Activated CD4-positive, alpha-beta memory T cell treated with anti-CD3 and anti-CD28 coated beads for 36 hours (primary cell): ENCODE data around the gene NIF3L1. TPM values are rescaled to one million over a fixed set of nuclear protein-coding genes. Genes with fewer than 3 reads are reported as not detected.
A peak's percentile ranks its signal among the peaks of the same experiment; 100 is the strongest.

ENCODE experiments used
- CTCF ChIA-PET: fragments of 350-600 bp; sonication (Branson Sonifier 250); formaldehyde crosslinking; loops from one replicate; lab custom pipeline; 2021; ENCODE audit warnings: antibody characterized with exemption, inconsistent platforms; lab: Charles Lee
- POLR2A ChIA-PET: fragments of 350-600 bp; sonication (Branson Sonifier 250); formaldehyde crosslinking; loops from one replicate; lab custom pipeline; 2021; ENCODE audit warnings: antibody characterized with exemption; lab: Charles Lee
- DNase-seq: peaks from one replicate; pipeline ENCODE4 v3.0.0-alpha.2; 2020
- H3K27ac Mint-ChIP-seq: one replicate; pipeline ENCODE4 v1.8.0; 2021; ENCODE audit warnings: mixed read lengths
- H3K27me3 Mint-ChIP-seq: one replicate; pipeline ENCODE4 v1.8.0; 2021; ENCODE audit warnings: mixed read lengths
- H3K36me3 Mint-ChIP-seq: one replicate; pipeline ENCODE4 v1.8.0; 2021; ENCODE audit warnings: mixed read lengths
- H3K4me1 Mint-ChIP-seq: one replicate; pipeline ENCODE4 v1.8.0; 2021; ENCODE audit warnings: low read depth, mixed read lengths
- H3K4me3 Mint-ChIP-seq: one replicate; pipeline ENCODE4 v1.8.0; 2021; ENCODE audit warnings: mild to moderate bottlenecking, mixed read lengths
- H3K9me3 Mint-ChIP-seq: one replicate; pipeline ENCODE4 v1.8.0; 2021; ENCODE audit warnings: mixed read lengths
- intact Hi-C: fragments of 100-400 bp; cut with micrococcal nuclease; formaldehyde crosslinking; loops from one replicate; pipeline ENCODE4 v1.15.1; 2023
- total RNA-seq, 2 experiments: library from RNA; stranded (reverse); gene quantifications; one replicate each; pipeline ENCODE4 v1.2.3, GENCODE V29; 2021

NIF3L1 gene
- total RNA-seq, result 10 to 100 TPM; 30.8 to 32.7 TPM

- peaks cover 29% of the 10 kb centered on the region for H3K36me3 Mint-ChIP-seq
- DNase-seq, result peak; percentile 99
- intact Hi-C loops, result loop anchor here (1.0 to 10.0 kb wide), 12 partner anchors 25 to 476 kb away; partner anchors contain the start of genes BZW1, CLK1, HYCC2 and ORC2
- CTCF ChIA-PET, result interaction anchor here (0.9 to 2.0 kb wide), 10 partner anchors 10 to 373 kb away, joined by 4 to 14 read pairs (median 6); partner anchors contain the start of genes CASP10 and CLK1
- H3K9me3 Mint-ChIP-seq, result no peaks in the 10 kb centered on the region
- POLR2A ChIA-PET, result interaction anchor here (0.7 to 2.0 kb wide), 22 partner anchors 14 to 345 kb away, joined by 3 to 54 read pairs (median 4); partner anchors contain the start of genes CASP10, CFLAR, CLK1 and ORC2
- H3K4me3 Mint-ChIP-seq, result peak within 1 kb of the TSS; percentile 98
- peaks cover 44% of the 10 kb centered on the region for H3K4me1 Mint-ChIP-seq
- H3K27me3 Mint-ChIP-seq, result no peaks in the 10 kb centered on the region
- H3K27ac Mint-ChIP-seq, result peak within 1 kb of the TSS; percentile 100
These were observed at the start of gene NIF3L1, which contains the start of gene PPIL3 for GRCh38 chr2:200888704-200889625. Gene NIF3L1, plus strand, starts transcription at chr2:200889371. Its CDS starts 2,573 bp downstream, at chr2:200891944. Gene PPIL3, minus strand, starts transcription at chr2:200889077. Its CDS starts 1,462 bp downstream, at chr2:200887615.

- ChIA-PET CTCF (no interaction called here), POLR2A (no interaction called here)
- Mint-ChIP-seq H3K27ac (no peak overlapping the region), H3K36me3 (peaks cover 7% of the 10 kb centered on the region), H3K4me1 (no peaks in the 10 kb centered on the region), H3K27me3 (no peaks in the 10 kb centered on the region), H3K9me3 (peaks cover 17% of the 10 kb centered on the region), H3K4me3 (no peak overlapping the region)
- intact Hi-C loops, result no loop called here
- DNase-seq, result no peak
These were observed 49.7 kb upstream of the NIF3L1 start for GRCh38 chr2:200839513-200839912.

GRCh38 chr2:200843993-200844948, 44.9 kb upstream of the NIF3L1 start:
- H3K27ac Mint-ChIP-seq, result no peak overlapping the region
- H3K27me3 Mint-ChIP-seq, result no peaks in the 10 kb centered on the region
- no peaks in the 10 kb centered on the region for H3K9me3 Mint-ChIP-seq

GRCh38 chr2:200845194-200845593, 44.0 kb upstream of the NIF3L1 start:
- Mint-ChIP-seq H3K27me3 (no peaks in the 10 kb centered on the region), H3K9me3 (no peaks in the 10 kb centered on the region), H3K4me3 (no peak overlapping the region), H3K4me1 (no peaks in the 10 kb centered on the region), H3K27ac (no peak overlapping the region), H3K36me3 (no peaks in the 10 kb centered on the region)
- POLR2A ChIA-PET, result interaction anchor here (2.1 kb wide), 1 partner anchor 26 kb away, joined by 4 read pairs; no protein-coding TSS in a partner anchor
- CTCF ChIA-PET, result interaction anchor here (1.1 kb wide), 1 partner anchor 17 kb away, joined by 3 read pairs; no protein-coding TSS in a partner anchor
- intact Hi-C loops, result no loop called here
- no peak for DNase-seq

More at GRCh38 chr2:200843993-200844948, 44.9 kb upstream of the NIF3L1 start:
- H3K4me3 Mint-ChIP-seq, result no peak overlapping the region
- POLR2A ChIA-PET, result interaction anchor here (2.1 kb wide), 1 partner anchor 25 kb away, joined by 4 read pairs; no protein-coding TSS in a partner anchor
- CTCF ChIA-PET, result interaction anchor here (1.1 kb wide), 1 partner anchor 16 kb away, joined by 3 read pairs; no protein-coding TSS in a partner anchor
- intact Hi-C loops, result no loop called here
- H3K4me1 Mint-ChIP-seq, result no peaks in the 10 kb centered on the region
- no peaks in the 10 kb centered on the region for H3K36me3 Mint-ChIP-seq
- no peak for DNase-seq

- intact Hi-C loops, result no loop called here
- Mint-ChIP-seq H3K27ac (no peak overlapping the region), H3K4me1 (no peaks in the 10 kb centered on the region), H3K36me3 (peaks cover 5% of the 10 kb centered on the region), H3K9me3 (no peaks in the 10 kb centered on the region), H3K27me3 (no peaks in the 10 kb centered on the region), H3K4me3 (no peak overlapping the region)
- ChIA-PET CTCF (interaction anchor here (0.5 to 1.1 kb wide), 3 partner anchors 16 to 62 kb away, joined by 3 read pairs; no protein-coding TSS in a partner anchor), POLR2A (no interaction called here)
- no peak for DNase-seq
These were observed 43.4 kb upstream of the NIF3L1 start for GRCh38 chr2:200845669-200846325.

- CTCF ChIA-PET, result no interaction called here
These were observed 41.9 kb upstream of the NIF3L1 start for GRCh38 chr2:200847269-200847668.

GRCh38 chr2:200847939-200848338, 41.2 kb upstream of the NIF3L1 start:
- H3K36me3 Mint-ChIP-seq, result peaks cover 26% of the 10 kb centered on the region
- H3K4me1 Mint-ChIP-seq, result no peaks in the 10 kb centered on the region
- intact Hi-C loops, result no loop called here
- H3K27ac Mint-ChIP-seq, result no peak overlapping the region
- ChIA-PET POLR2A (interaction anchor here (2.4 kb wide), 1 partner anchor 20 kb away, joined by 20 read pairs; no protein-coding TSS in a partner anchor), CTCF (interaction anchor here (0.9 to 1.0 kb wide), 2 partner anchors 54 to 135 kb away, joined by 3 read pairs; no protein-coding TSS in a partner anchor)
- no peaks in the 10 kb centered on the region for H3K27me3 Mint-ChIP-seq
- H3K4me3 Mint-ChIP-seq, result no peak overlapping the region
- H3K9me3 Mint-ChIP-seq, result no peaks in the 10 kb centered on the region
- DNase-seq, result no peak

More at GRCh38 chr2:200847269-200847668, 41.9 kb upstream of the NIF3L1 start:
- H3K27ac Mint-ChIP-seq, result no peak overlapping the region
- H3K4me1 Mint-ChIP-seq, result no peaks in the 10 kb centered on the region
- DNase-seq, result no peak
- H3K4me3 Mint-ChIP-seq, result no peak overlapping the region
- H3K36me3 Mint-ChIP-seq, result peaks cover 19% of the 10 kb centered on the region
- no peaks in the 10 kb centered on the region for H3K9me3 Mint-ChIP-seq
- POLR2A ChIA-PET, result no interaction called here
- intact Hi-C loops, result no loop called here
- H3K27me3 Mint-ChIP-seq, result no peaks in the 10 kb centered on the region

GRCh38 chr2:200850512-200851256, 38.5 kb upstream of the NIF3L1 start:
- intact Hi-C loops, result no loop called here
- ChIA-PET POLR2A (interaction anchor here (0.6 to 1.8 kb wide), 3 partner anchors 8 to 137 kb away, joined by 4 to 9 read pairs (median 6); no protein-coding TSS in a partner anchor), CTCF (no interaction called here)
- no peaks in the 10 kb centered on the region for H3K27me3 Mint-ChIP-seq
- peaks cover 44% of the 10 kb centered on the region for H3K36me3 Mint-ChIP-seq
- no peak overlapping the region for H3K4me3 Mint-ChIP-seq
- DNase-seq, result no peak
- H3K27ac Mint-ChIP-seq, result no peak overlapping the region
- H3K9me3 Mint-ChIP-seq, result no peaks in the 10 kb centered on the region
- no peaks in the 10 kb centered on the region for H3K4me1 Mint-ChIP-seq

GRCh38 chr2:200851398-200852248, 37.5 kb upstream of the NIF3L1 start:
- no peak for DNase-seq
- intact Hi-C loops, result no loop called here
- ChIA-PET CTCF (no interaction called here), POLR2A (no interaction called here)
- Mint-ChIP-seq H3K27me3 (no peaks in the 10 kb centered on the region), H3K9me3 (no peaks in the 10 kb centered on the region), H3K36me3 (peaks cover 48% of the 10 kb centered on the region), H3K27ac (no peak overlapping the region), H3K4me1 (peaks cover 4% of the 10 kb centered on the region), H3K4me3 (no peak overlapping the region)

GRCh38 chr2:200852605-200853004, 36.6 kb upstream of the NIF3L1 start:
- H3K27me3 Mint-ChIP-seq, result no peaks in the 10 kb centered on the region
- intact Hi-C loops, result no loop called here
- no peak overlapping the region for H3K4me3 Mint-ChIP-seq
- H3K4me1 Mint-ChIP-seq, result peaks cover 14% of the 10 kb centered on the region
- ChIA-PET POLR2A (interaction anchor here (1.0 to 1.3 kb wide), 2 partner anchors 26 to 38 kb away, joined by 3 read pairs; no protein-coding TSS in a partner anchor), CTCF (no interaction called here)
- no peaks in the 10 kb centered on the region for H3K9me3 Mint-ChIP-seq
- H3K36me3 Mint-ChIP-seq, result peaks cover 58% of the 10 kb centered on the region
- peak overlapping the region; percentile 42 for H3K27ac Mint-ChIP-seq
- no peak for DNase-seq
